Suprapubic skin (tissue), 4 donors: ENCODE measurements around the gene DCPS.

ENCODE experiments used
- CTCF ChIP-seq, 2 donors: fragments of 200-600 bp in 1 of 2; fragments of 450-650 bp in 1 of 2; sonication (generic) in 1 of 2; IDR thresholded peaks; one replicate each; pipeline ENCODE4 v1.5.1; 2016 to 2019; ENCODE audit warnings: antibody characterized with exemption in 2 of 2, mild to moderate bottlenecking in 1 of 2, moderate library complexity in 1 of 2
- EP300 ChIP-seq: sonication (generic); formaldehyde crosslinking; IDR thresholded peaks from one replicate; pipeline ENCODE4 v1.6.1; 2017; ENCODE audit warnings: antibody characterized with exemption
- POLR2A ChIP-seq, 2 donors: fragments of 450-650 bp; IDR thresholded peaks; one replicate each; pipeline ENCODE4 v1.6.1; 2017; ENCODE audit warnings: antibody characterized with exemption in 2 of 2, mild to moderate bottlenecking in 2 of 2, moderate library complexity in 2 of 2
- POLR2AphosphoS5 ChIP-seq, 3 donors: sonication (generic); formaldehyde crosslinking; IDR thresholded peaks; one replicate each; pipeline ENCODE4 v1.6.1; 2017; ENCODE audit warnings: antibody characterized with exemption in 3 of 3

GRCh38 chr11:126344141-126345080, 40.6 kb downstream of the DCPS start:
- TF ChIP-seq CTCF (IDR thresholded peaks at IDR 0.05) (no peak), POLR2AphosphoS5 (IDR thresholded peaks at IDR 0.05) (no peak), POLR2A (IDR thresholded peaks at IDR 0.05) (no peak), EP300 (no peak)
